Liver (tissue), 9 donors: ENCODE results near the gene SMYD3. TPM values are rescaled to one million over a fixed set of nuclear protein-coding genes. Genes with fewer than 3 reads are reported as not detected.

Experiments used
- DNase-seq: peaks from one replicate; pipeline ENCODE4 v3.0.0-alpha.2; 2017; ENCODE audit warnings: low spot score
- H3K27ac ChIP-seq, 2 donors: one replicate each; pipeline ENCODE4 v1.7.0; 2013; ENCODE audit warnings: inconsistent platforms in 2 of 2, low read length in 2 of 2, control low read depth in 1 of 2, low read depth in 1 of 2, mild to moderate bottlenecking in 1 of 2
- H3K27me3 ChIP-seq, 4 donors: one replicate each; pipeline versions ENCODE4 v1.6.1 to v1.7.0; 2013; ENCODE audit warnings: low read length in 3 of 4, inconsistent platforms in 1 of 4, mild to moderate bottlenecking in 1 of 4, moderate library complexity in 1 of 4; ENCODE audit not compliant: control insufficient read depth in 4 of 4, insufficient read depth in 4 of 4
- H3K36me3 ChIP-seq, 4 donors: one replicate each; pipeline versions ENCODE4 v1.6.1 to v1.7.0; 2013; ENCODE audit warnings: low read length in 3 of 4, mild to moderate bottlenecking in 3 of 4, low read depth in 1 of 4, moderate library complexity in 1 of 4; ENCODE audit not compliant: control insufficient read depth in 4 of 4, insufficient read depth in 3 of 4
- H3K4me1 ChIP-seq, 4 donors: one replicate each; pipeline versions ENCODE4 v1.6.1 to v1.7.0; 2013; ENCODE audit warnings: low read length in 3 of 4, mild to moderate bottlenecking in 3 of 4, moderate library complexity in 1 of 4; ENCODE audit not compliant: control insufficient read depth in 4 of 4, insufficient read depth in 4 of 4
- H3K4me3 ChIP-seq, 3 donors: one replicate each; pipeline versions ENCODE4 v1.6.1 to v1.7.0; 2013; ENCODE audit warnings: low read length in 3 of 3, control low read depth in 1 of 3, low read depth in 1 of 3, mild to moderate bottlenecking in 1 of 3
- H3K9ac ChIP-seq, 2 donors: one replicate each; pipeline ENCODE4 v1.7.0; 2013; ENCODE audit warnings: low read length in 2 of 2, mild to moderate bottlenecking in 2 of 2, moderate library complexity in 2 of 2, control low read depth in 1 of 2, low read depth in 1 of 2
- H3K9me3 ChIP-seq, 4 donors: one replicate each; pipeline versions ENCODE4 v1.6.1 to v1.7.0; 2013; ENCODE audit warnings: low read length in 3 of 4; ENCODE audit not compliant: control insufficient read depth in 4 of 4
- ATF3 ChIP-seq: IDR thresholded peaks from 2 replicates; pipeline ENCODE4 v1.6.1; 2016; ENCODE audit warnings: antibody characterized with exemption
- EGR1 ChIP-seq, 2 donors: IDR thresholded peaks; 2 replicates each; pipeline ENCODE4 v1.6.1; 2016 to 2018; ENCODE audit warnings: antibody characterized with exemption in 2 of 2, low read depth in 2 of 2
- FOXA1 ChIP-seq: IDR thresholded peaks from 2 replicates; pipeline ENCODE4 v1.6.1; 2016; ENCODE audit warnings: antibody characterized with exemption
- FOXA2 ChIP-seq: IDR thresholded peaks from 2 replicates; pipeline ENCODE4 v1.6.1; 2016; ENCODE audit warnings: antibody characterized with exemption
- GABPA ChIP-seq, 2 donors: IDR thresholded peaks in 1 of 2; conservative IDR thresholded peaks in 1 of 2; 2 replicates each; pipeline ENCODE4 v1.6.1; 2016; ENCODE audit warnings: antibody characterized with exemption in 2 of 2, mild to moderate bottlenecking in 1 of 2, moderate library complexity in 1 of 2
- HNF4A ChIP-seq, 2 donors: conservative IDR thresholded peaks; 2 replicates each; pipeline ENCODE4 v1.6.1; 2016; ENCODE audit warnings: antibody characterized with exemption in 2 of 2, mild to moderate bottlenecking in 2 of 2
- HNF4G ChIP-seq: IDR thresholded peaks from 2 replicates; pipeline ENCODE4 v1.6.1; 2016; ENCODE audit warnings: antibody characterized with exemption
- JUND ChIP-seq, 2 donors: IDR thresholded peaks; 2 replicates each; pipeline ENCODE4 v1.6.1; 2016; ENCODE audit warnings: antibody characterized with exemption in 2 of 2
- MAX ChIP-seq: IDR thresholded peaks from 2 replicates; pipeline ENCODE4 v1.6.1; 2016; ENCODE audit warnings: antibody characterized with exemption
- NR2F2 ChIP-seq: IDR thresholded peaks from 2 replicates; pipeline ENCODE4 v1.6.1; 2016; ENCODE audit warnings: antibody characterized with exemption
- RAD21 ChIP-seq, 2 donors: IDR thresholded peaks; 2 replicates each; pipeline ENCODE4 v1.6.1; 2016; ENCODE audit warnings: antibody characterized with exemption in 2 of 2, mild to moderate bottlenecking in 2 of 2
- REST ChIP-seq: IDR thresholded peaks from 2 replicates; pipeline ENCODE4 v1.6.1; 2016; ENCODE audit warnings: antibody characterized with exemption, mild to moderate bottlenecking
- RXRA ChIP-seq, 2 donors: IDR thresholded peaks; 2 replicates each; pipeline ENCODE4 v1.6.1; 2017 to 2018; ENCODE audit warnings: antibody characterized with exemption in 2 of 2, mild to moderate bottlenecking in 1 of 2
- SP1 ChIP-seq: IDR thresholded peaks from 2 replicates; pipeline ENCODE4 v1.6.1; 2018; ENCODE audit warnings: antibody characterized with exemption, mild to moderate bottlenecking
- TAF1 ChIP-seq: conservative IDR thresholded peaks from 2 replicates; pipeline ENCODE4 v1.6.1; 2016; ENCODE audit warnings: antibody characterized with exemption, mild to moderate bottlenecking
- YY1 ChIP-seq: IDR thresholded peaks from 2 replicates; pipeline ENCODE4 v1.6.1; 2016; ENCODE audit warnings: antibody characterized with exemption, mild to moderate bottlenecking
- WGBS: extraction: QIAGEN DNeasy Blood & Tissue Kit; methylation state at CpG from one replicate; pipeline ENCODE4 v1.1.7; 2013; 5-methylcytosine and 5-hydroxymethylcytosine counted together
- polyA plus RNA-seq, 2 donors: library from polyadenylated mRNA; stranded (reverse) in 1 of 2; unstranded in 1 of 2; fragments of 200-250 nt in 1 of 2; fragments of >200 nt in 1 of 2; fragmentation: Nextera tagmentation in 1 of 2; extraction: Ambion mirVana in 1 of 2; gene quantifications; one replicate each; pipeline versions ENCODE4 v1.2.1 to v1.2.3, GENCODE V29; 2013 to 2015
- total RNA-seq, 2 donors: library from RNA; depleted of rRNA; stranded (reverse); fragments of >200 nt; gene quantifications; one replicate each; pipeline ENCODE4 v1.2.3, GENCODE V29; 2014
- TF ChIP-seq, protein P1 (sequence below): IDR thresholded peaks from 2 replicates; pipeline ENCODE4 v1.6.1; 2016; ENCODE audit warnings: antibody characterized with exemption
- TF ChIP-seq, protein P2 (sequence below): fragments of 150-350 bp; IDR thresholded peaks from 2 replicates; pipeline ENCODE4 v1.5.1; 2017; ENCODE audit warnings: improper control_type of control experiment, low read depth, low read length; ENCODE audit not compliant: missing input control
- donor health status: healthy.
- donor health status: healthy.
- donor health status: healthy.
- donor health status: healthy.
- donor health status: healthy.

The SMYD3 gene
- total and polyA plus RNA-seq, 4 donors, result 3.1 to 9.1 (median 8.0) TPM

- TF ChIP-seq HNF4G, result no peak
- TF ChIP-seq, protein P1, sequence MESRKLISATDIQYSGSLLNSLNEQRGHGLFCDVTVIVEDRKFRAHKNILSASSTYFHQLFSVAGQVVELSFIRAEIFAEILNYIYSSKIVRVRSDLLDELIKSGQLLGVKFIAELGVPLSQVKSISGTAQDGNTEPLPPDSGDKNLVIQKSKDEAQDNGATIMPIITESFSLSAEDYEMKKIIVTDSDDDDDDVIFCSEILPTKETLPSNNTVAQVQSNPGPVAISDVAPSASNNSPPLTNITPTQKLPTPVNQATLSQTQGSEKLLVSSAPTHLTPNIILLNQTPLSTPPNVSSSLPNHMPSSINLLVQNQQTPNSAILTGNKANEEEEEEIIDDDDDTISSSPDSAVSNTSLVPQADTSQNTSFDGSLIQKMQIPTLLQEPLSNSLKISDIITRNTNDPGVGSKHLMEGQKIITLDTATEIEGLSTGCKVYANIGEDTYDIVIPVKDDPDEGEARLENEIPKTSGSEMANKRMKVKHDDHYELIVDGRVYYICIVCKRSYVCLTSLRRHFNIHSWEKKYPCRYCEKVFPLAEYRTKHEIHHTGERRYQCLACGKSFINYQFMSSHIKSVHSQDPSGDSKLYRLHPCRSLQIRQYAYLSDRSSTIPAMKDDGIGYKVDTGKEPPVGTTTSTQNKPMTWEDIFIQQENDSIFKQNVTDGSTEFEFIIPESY, result no peak
- no peak for TF ChIP-seq RXRA (IDR thresholded peaks at IDR 0.05)
Observed at GRCh38 chr1:245901037-245901436, 606.0 kb downstream of the SMYD3 start (continued).

DNA sequence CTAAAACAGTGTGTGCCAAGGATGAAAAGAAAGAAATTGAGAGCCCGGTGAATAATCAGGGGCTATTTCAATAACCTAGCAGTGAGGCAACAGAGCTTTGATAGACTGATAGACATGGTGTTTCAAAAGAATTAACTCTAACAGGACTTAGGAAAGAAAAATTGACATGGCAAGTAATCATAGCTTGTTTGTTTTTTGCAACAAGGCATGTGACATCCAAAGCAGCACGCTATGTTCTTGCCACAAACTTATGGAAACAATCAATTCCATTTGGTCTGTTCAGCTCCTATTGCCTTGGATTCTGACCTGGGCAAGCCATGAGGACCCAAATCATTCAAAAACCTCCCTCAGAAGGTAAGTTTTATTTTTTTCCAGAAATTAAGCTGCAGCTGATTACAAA is 608.5 kb downstream of the SMYD3 start:
- no peaks in the 10 kb centered on the region for H3K9me3 ChIP-seq
- no peaks in the 10 kb centered on the region for H3K27me3 ChIP-seq
- TF ChIP-seq SP1, result peak; percentile 85
- peak; percentile 37 to 57 for TF ChIP-seq JUND (IDR thresholded peaks at IDR 0.05)
- TF ChIP-seq FOXA2, result peak; percentile 72
- TF ChIP-seq RAD21 (IDR thresholded peaks at IDR 0.05), result peak in 1 of 2 donors; percentile 43
- TF ChIP-seq REST, result peak; percentile 42
- peak; percentile 73 to 75 for TF ChIP-seq HNF4A (conservative IDR thresholded peaks at IDR 0.05)
- TF ChIP-seq ATF3, result peak; percentile 65
- no peak for TF ChIP-seq TAF1
- peak; percentile 51 to 71 for TF ChIP-seq RXRA (IDR thresholded peaks at IDR 0.05)
- TF ChIP-seq HNF4G, result no peak
- peak; percentile 32 for TF ChIP-seq MAX
- TF ChIP-seq NR2F2, result no peak
- TF ChIP-seq FOXA1, result peak; percentile 76
- TF ChIP-seq YY1, result peak; percentile 30
- no peak for TF ChIP-seq EGR1 (IDR thresholded peaks at IDR 0.05; ENCODE audit: low read depth in 2 of 2)
- no peak for TF ChIP-seq GABPA (IDR thresholded peaks at IDR 0.05 in 1 of 2, conservative IDR thresholded peaks at IDR 0.05 in 1 of 2)
- TF ChIP-seq, protein P2, sequence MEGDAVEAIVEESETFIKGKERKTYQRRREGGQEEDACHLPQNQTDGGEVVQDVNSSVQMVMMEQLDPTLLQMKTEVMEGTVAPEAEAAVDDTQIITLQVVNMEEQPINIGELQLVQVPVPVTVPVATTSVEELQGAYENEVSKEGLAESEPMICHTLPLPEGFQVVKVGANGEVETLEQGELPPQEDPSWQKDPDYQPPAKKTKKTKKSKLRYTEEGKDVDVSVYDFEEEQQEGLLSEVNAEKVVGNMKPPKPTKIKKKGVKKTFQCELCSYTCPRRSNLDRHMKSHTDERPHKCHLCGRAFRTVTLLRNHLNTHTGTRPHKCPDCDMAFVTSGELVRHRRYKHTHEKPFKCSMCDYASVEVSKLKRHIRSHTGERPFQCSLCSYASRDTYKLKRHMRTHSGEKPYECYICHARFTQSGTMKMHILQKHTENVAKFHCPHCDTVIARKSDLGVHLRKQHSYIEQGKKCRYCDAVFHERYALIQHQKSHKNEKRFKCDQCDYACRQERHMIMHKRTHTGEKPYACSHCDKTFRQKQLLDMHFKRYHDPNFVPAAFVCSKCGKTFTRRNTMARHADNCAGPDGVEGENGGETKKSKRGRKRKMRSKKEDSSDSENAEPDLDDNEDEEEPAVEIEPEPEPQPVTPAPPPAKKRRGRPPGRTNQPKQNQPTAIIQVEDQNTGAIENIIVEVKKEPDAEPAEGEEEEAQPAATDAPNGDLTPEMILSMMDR, result no peak
- TF ChIP-seq, protein P1, result peak; percentile 66
- no peaks in the 10 kb centered on the region for H3K4me1 ChIP-seq
- H3K4me3 ChIP-seq, result no peak overlapping the region
- H3K36me3 ChIP-seq, result peaks cover 0 to 3% (median 0%) of the 10 kb centered on the region in 4 donors
- no peak overlapping the region for H3K9ac ChIP-seq
- WGBS, result 50% methylated on average over 2 of the region's 2 CpGs
- no peak for DNase-seq
- H3K27ac ChIP-seq, result no peak overlapping the region
